ENCODE data around the gene UNC13D. TPM values are rescaled to one million over a fixed set of nuclear protein-coding genes. Genes with fewer than 3 reads are reported as not detected.
"Not testable (repeated sequence)": the region's sequence is repeated elsewhere in the genome, so short reads cannot be mapped to it uniquely, and the experiment has no call there.

The UNC13D gene
- total RNA-seq, 2 experiments from 2014 or later = 8.0 to 17.8 TPM

DNA sequence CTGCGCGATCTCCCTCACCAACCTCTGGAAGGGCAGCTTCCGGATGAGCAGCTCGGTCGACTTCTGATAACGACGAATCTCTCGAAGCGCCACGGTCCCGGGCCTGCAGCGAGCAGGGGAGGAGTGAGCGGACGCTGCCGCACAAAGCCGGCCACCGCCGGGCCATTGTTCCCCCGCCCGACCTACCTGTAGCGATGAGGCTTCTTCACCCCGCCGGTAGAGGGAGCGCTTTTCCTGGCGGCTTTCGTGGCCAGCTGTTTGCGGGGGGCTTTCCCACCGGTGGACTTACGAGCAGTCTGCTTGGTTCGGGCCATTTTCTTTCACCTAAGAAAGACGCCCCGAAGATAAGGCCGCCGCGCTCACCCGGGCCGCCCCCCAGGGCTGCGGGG, 65.3 kb downstream of the UNC13D start:
- DNase-seq (ENCODE audit: low spot score) = peak; percentile 84
- intact Hi-C loops (cut with micrococcal nuclease; ENCODE audit: unreplicated experiment) = loop anchor here (1.0 to 5.0 kb wide), 3 partner anchors 14 to 488 kb away; partner anchors contain the start of genes GALK1, TRIM65 and UBALD2
- Histone ChIP-seq H3K4me3 (ENCODE audit: low read depth, low read length, poor library complexity, severe bottlenecking) (peak overlapping the region; percentile 83), H2AFZ (ENCODE audit: low read length) (no peak overlapping the region), H3K9me3 (ENCODE audit: low read length) (no peaks in the 10 kb centered on the region), H3K9me2 (ENCODE audit: insufficient read depth, low read length) (no peaks in the 10 kb centered on the region), H3K4me1 (ENCODE audit: insufficient read depth, low read length, poor library complexity, severe bottlenecking) (peaks cover 40% of the 10 kb centered on the region), H4K20me1 (ENCODE audit: insufficient read depth, low read length) (peaks cover 24% of the 10 kb centered on the region), H3K79me2 (ENCODE audit: insufficient read depth, low read depth, low read length) (peaks cover 33% of the 10 kb centered on the region), H3K4me2 (ENCODE audit: low read length) (peak overlapping the region; percentile 85), H3K27ac (ENCODE audit: low read depth, low read length, poor library complexity, severe bottlenecking) (peak overlapping the region; percentile 84), H3K36me3 (ENCODE audit: insufficient read depth, low read length) (peaks cover 46% of the 10 kb centered on the region)
- ChIA-PET CTCF (ENCODE audit: unreplicated experiment) (no interaction called here), POLR2A (interaction anchor here (0.6 to 2.0 kb wide), 3 partner anchors 10 to 79 kb away, joined by 3 to 8 read pairs (median 4); partner anchors contain the start of gene GALK1)
- no peak for TF ChIP-seq EZH2phosphoT487 (IDR thresholded peaks at IDR 0.05; ENCODE audit: borderline replicate concordance, low read depth, low read length)
- TF ChIP-seq, protein P1, sequence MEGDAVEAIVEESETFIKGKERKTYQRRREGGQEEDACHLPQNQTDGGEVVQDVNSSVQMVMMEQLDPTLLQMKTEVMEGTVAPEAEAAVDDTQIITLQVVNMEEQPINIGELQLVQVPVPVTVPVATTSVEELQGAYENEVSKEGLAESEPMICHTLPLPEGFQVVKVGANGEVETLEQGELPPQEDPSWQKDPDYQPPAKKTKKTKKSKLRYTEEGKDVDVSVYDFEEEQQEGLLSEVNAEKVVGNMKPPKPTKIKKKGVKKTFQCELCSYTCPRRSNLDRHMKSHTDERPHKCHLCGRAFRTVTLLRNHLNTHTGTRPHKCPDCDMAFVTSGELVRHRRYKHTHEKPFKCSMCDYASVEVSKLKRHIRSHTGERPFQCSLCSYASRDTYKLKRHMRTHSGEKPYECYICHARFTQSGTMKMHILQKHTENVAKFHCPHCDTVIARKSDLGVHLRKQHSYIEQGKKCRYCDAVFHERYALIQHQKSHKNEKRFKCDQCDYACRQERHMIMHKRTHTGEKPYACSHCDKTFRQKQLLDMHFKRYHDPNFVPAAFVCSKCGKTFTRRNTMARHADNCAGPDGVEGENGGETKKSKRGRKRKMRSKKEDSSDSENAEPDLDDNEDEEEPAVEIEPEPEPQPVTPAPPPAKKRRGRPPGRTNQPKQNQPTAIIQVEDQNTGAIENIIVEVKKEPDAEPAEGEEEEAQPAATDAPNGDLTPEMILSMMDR (conservative IDR thresholded peaks at IDR 0.05; ENCODE audit: low read length) = peak; percentile 90
- BruUV-seq (replicated peaks) = no TSS peak

DNA sequence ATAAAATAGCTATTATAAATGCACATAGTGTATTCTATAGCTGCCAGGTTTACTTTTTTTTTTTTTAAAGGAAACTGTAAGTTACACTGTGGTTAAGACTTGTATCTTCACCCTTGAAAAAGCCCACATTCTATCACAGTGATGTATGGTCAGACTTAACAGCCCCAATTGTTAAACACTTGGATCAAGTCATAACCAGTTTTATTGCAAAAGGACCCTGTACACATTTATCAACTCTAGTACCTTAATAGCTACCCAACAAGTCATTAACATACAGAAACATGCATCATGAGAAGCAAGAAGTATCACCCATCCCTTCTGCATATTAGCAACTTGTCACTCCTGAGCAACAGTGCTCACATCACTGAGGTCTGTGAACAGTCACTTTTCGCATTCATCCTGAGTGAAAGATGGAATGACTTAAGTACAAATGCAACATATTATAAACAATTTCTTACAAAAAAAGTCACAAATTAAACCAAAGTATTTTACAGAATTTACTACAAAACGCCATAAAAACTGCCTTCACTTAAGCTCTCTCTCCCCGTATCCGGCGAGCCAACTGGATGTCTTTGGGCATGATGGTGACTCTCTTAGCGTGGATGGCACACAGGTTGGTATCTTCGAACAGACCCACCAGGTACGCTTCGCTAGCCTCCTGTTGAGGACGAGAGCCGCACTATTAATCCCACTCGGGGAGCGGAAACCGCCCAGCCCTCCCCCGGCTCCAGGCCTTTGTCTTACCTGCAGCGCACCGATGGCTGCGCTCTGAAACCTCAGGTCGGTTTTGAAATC, 65.9 kb downstream of the UNC13D start:
- intact Hi-C loops (cut with micrococcal nuclease; ENCODE audit: unreplicated experiment) = loop anchor here (2.0 to 5.0 kb wide), 2 partner anchors 119 to 489 kb away; partner anchors contain the start of genes TRIM65 and UBALD2
- Histone ChIP-seq H3K36me3 (ENCODE audit: insufficient read depth, low read length) (peaks cover 46% of the 10 kb centered on the region), H3K79me2 (ENCODE audit: insufficient read depth, low read depth, low read length) (peaks cover 33% of the 10 kb centered on the region), H3K4me3 (ENCODE audit: low read depth, low read length, poor library complexity, severe bottlenecking) (peak overlapping the region; percentile 83), H3K4me2 (ENCODE audit: low read length) (peak overlapping the region; percentile 85), H4K20me1 (ENCODE audit: insufficient read depth, low read length) (peaks cover 24% of the 10 kb centered on the region), H3K27ac (ENCODE audit: low read depth, low read length, poor library complexity, severe bottlenecking) (peak overlapping the region; percentile 84), H3K4me1 (ENCODE audit: insufficient read depth, low read length, poor library complexity, severe bottlenecking) (peaks cover 34% of the 10 kb centered on the region)
- DNase-seq (ENCODE audit: low spot score); CTCF ChIA-PET (ENCODE audit: unreplicated experiment); H2AFZ ChIP-seq (ENCODE audit: low read length); H3K9me3 ChIP-seq (ENCODE audit: low read length); H3K9me2 ChIP-seq (ENCODE audit: insufficient read depth, low read length): not testable (repeated sequence)
- TSS peak; percentile 77 for BruUV-seq (replicated peaks)
- POLR2A ChIA-PET = interaction anchor here (0.6 to 2.0 kb wide), 5 partner anchors 8 to 202 kb away, joined by 3 to 8 read pairs (median 4); partner anchors contain the start of gene GALK1

DNA sequence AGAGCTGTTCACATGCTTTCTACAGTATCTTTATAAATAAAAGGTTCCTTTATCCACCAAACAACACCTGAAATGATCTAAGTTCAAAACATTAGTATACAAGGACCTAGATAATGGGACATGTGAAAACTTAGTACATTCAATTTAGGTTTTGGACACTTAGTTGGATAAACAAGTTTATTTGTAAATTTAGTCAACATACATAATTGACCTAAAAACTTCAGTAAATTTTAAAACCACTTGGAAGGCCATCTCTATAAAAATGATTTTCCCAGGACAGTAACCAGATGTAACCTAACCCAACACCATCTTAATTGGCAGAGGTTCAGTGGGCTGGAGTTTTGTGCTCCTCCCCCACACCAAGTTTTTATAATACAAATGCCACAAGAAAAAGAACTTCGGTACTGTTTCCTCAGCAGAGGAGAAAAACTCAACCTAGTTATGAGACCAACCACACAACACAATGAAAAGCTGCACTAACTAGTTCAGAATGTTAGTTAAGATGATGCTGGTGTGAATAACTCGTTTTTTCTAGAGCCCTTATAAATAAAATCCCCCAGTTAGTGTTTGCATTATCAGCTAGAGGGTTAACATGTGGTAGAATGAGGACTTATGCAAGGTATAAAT, 66.8 kb downstream of the UNC13D start:
- Histone ChIP-seq H3K4me1 (ENCODE audit: insufficient read depth, low read length, poor library complexity, severe bottlenecking) (peaks cover 26% of the 10 kb centered on the region), H3K4me3 (ENCODE audit: low read depth, low read length, poor library complexity, severe bottlenecking) (peak overlapping the region; percentile 83), H3K9me2 (ENCODE audit: insufficient read depth, low read length) (no peaks in the 10 kb centered on the region), H4K20me1 (ENCODE audit: insufficient read depth, low read length) (peaks cover 24% of the 10 kb centered on the region), H3K36me3 (ENCODE audit: insufficient read depth, low read length) (peaks cover 46% of the 10 kb centered on the region), H3K27ac (ENCODE audit: low read depth, low read length, poor library complexity, severe bottlenecking) (no peak overlapping the region), H3K79me2 (ENCODE audit: insufficient read depth, low read depth, low read length) (peaks cover 33% of the 10 kb centered on the region), H2AFZ (ENCODE audit: low read length) (no peak overlapping the region), H3K4me2 (ENCODE audit: low read length) (peak overlapping the region; percentile 85), H3K9me3 (ENCODE audit: low read length) (no peaks in the 10 kb centered on the region)
- intact Hi-C loops (cut with micrococcal nuclease; ENCODE audit: unreplicated experiment) = loop anchor here (5.0 kb wide), 1 partner anchor 490 kb away; the partner anchor contains the start of gene UBALD2
- no peak for TF ChIP-seq EZH2phosphoT487 (IDR thresholded peaks at IDR 0.05; ENCODE audit: borderline replicate concordance, low read depth, low read length)
- TF ChIP-seq, protein P1 (conservative IDR thresholded peaks at IDR 0.05; ENCODE audit: low read length) = no peak
- POLR2A ChIA-PET = interaction anchor here (0.9 to 2.0 kb wide), 5 partner anchors 7 to 78 kb away, joined by 4 to 8 read pairs (median 4); partner anchors contain the start of genes GALK1, UNK and WBP2
- DNase-seq (ENCODE audit: low spot score) = no peak
- no TSS peak for BruUV-seq (replicated peaks)
- CTCF ChIA-PET (ENCODE audit: unreplicated experiment) = no interaction called here

All from OCI-LY7 (cell line).